ENCODE measurements around the gene PAX4. TPM values are rescaled to one million over a fixed set of nuclear protein-coding genes. Genes with fewer than 3 reads are reported as not detected.

Gene PAX4
- total RNA-seq, 1 experiment from 2014 or later, result not detected

DNA sequence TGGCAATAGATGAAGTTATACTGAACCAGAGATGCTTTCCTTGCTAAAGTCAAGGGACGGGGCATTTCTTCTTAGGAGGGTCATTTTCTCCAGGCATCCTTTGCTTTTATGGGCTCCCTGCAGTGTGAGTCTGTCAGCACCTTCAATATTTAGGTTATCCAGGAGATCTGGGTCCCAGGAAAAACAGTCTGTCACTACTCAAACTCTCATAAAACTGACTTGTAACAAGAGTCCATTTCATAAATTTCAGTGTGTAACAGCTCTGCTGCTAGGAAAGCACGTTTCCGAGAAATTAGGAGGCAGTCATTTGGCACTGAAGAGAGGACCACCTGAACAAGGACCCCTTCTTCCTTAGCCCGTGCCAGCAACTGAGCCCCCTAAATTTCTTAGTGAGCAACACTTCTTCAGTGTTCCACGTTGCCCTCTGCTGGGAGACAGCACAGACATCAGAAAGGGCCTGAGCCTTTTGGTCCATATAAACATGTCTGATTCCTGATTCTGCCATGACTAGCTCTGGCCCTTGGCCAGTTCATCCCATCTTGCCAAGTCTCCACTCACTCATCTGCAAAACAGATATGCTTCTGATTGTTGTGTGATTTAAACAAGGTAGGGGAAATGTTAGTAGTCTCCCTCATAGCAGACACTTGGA, 39.8 kb downstream of the PAX4 start:
- Histone ChIP-seq H2BK5ac (ENCODE audit: insufficient read length, low read length) (no peak overlapping the region), H4K20me1 (ENCODE audit: control insufficient read depth, insufficient read depth, insufficient read length) (no peaks in the 10 kb centered on the region), H2AK5ac (ENCODE audit: insufficient read length, low read length) (no peak overlapping the region), H3K79me2 (ENCODE audit: insufficient read depth, low read length) (no peaks in the 10 kb centered on the region), H3K23ac (ENCODE audit: insufficient read length, low read depth, low read length) (no peak overlapping the region), H3K4ac (ENCODE audit: low read depth, low read length) (no peak overlapping the region), H3K4me1 (ENCODE audit: insufficient read depth, low read length) (no peaks in the 10 kb centered on the region), H2BK12ac (ENCODE audit: insufficient read length, low read depth, low read length) (no peak overlapping the region), H3K14ac (ENCODE audit: insufficient read depth, low read length) (no peak overlapping the region), H3K56ac (ENCODE audit: insufficient read length, low read depth, low read length) (no peak overlapping the region), H3K27ac (ENCODE audit: insufficient read length, low read depth, low read length) (no peak overlapping the region), H3K4me2 (ENCODE audit: insufficient read depth, insufficient read length, low read length) (no peak overlapping the region), H3T11ph (ENCODE audit: low read length) (no peak overlapping the region), H2BK15ac (ENCODE audit: low read depth, low read length) (no peak overlapping the region), H4K5ac (ENCODE audit: insufficient read length, low read depth, low read length) (no peak overlapping the region), H3K18ac (ENCODE audit: insufficient read length, low read depth, low read length) (no peak overlapping the region), H3K9me3 (ENCODE audit: control insufficient read depth, low read depth, low read length) (no peaks in the 10 kb centered on the region), H2BK20ac (ENCODE audit: low read depth, low read length, poor library complexity, severe bottlenecking) (no peak overlapping the region), H3K27me3 (ENCODE audit: insufficient read depth, low read length) (no peaks in the 10 kb centered on the region), H3K79me1 (ENCODE audit: insufficient read depth, low read depth, low read length, poor library complexity, severe bottlenecking) (no peaks in the 10 kb centered on the region), H3K23me2 (ENCODE audit: insufficient read length, low read depth, low read length, poor library complexity, severe bottlenecking) (no peaks in the 10 kb centered on the region), H4K91ac (ENCODE audit: insufficient read length, low read depth, low read length) (no peak overlapping the region), H2AFZ (ENCODE audit: low read length) (no peak overlapping the region), H2BK120ac (ENCODE audit: low read depth, low read length, poor library complexity, severe bottlenecking) (no peak overlapping the region), H4K8ac (replicated peaks; ENCODE audit: insufficient read length, low read depth, low read length) (no peak overlapping the region), H3K9ac (ENCODE audit: extremely low read depth, insufficient read length, low read length) (no peak overlapping the region)
- Mint-ChIP-seq H3K36me3 (ENCODE audit: insufficient read depth in 1 of 3, low read depth in 3 of 3) (peaks cover 8 to 20% (median 17%) of the 10 kb centered on the region in 3 experiments), H3K27me3 (ENCODE audit: low read depth) (no peaks in the 10 kb centered on the region), H3K4me3 (no peak overlapping the region), H3K27ac (no peak overlapping the region), H3K9me3 (no peaks in the 10 kb centered on the region), H3K4me1 (no peaks in the 10 kb centered on the region)
- TF ChIP-seq, protein P1, sequence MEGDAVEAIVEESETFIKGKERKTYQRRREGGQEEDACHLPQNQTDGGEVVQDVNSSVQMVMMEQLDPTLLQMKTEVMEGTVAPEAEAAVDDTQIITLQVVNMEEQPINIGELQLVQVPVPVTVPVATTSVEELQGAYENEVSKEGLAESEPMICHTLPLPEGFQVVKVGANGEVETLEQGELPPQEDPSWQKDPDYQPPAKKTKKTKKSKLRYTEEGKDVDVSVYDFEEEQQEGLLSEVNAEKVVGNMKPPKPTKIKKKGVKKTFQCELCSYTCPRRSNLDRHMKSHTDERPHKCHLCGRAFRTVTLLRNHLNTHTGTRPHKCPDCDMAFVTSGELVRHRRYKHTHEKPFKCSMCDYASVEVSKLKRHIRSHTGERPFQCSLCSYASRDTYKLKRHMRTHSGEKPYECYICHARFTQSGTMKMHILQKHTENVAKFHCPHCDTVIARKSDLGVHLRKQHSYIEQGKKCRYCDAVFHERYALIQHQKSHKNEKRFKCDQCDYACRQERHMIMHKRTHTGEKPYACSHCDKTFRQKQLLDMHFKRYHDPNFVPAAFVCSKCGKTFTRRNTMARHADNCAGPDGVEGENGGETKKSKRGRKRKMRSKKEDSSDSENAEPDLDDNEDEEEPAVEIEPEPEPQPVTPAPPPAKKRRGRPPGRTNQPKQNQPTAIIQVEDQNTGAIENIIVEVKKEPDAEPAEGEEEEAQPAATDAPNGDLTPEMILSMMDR (conservative IDR thresholded peaks at IDR 0.05), result peak; percentile 54
- no CpG with 5 or more reads among the region's 5 CpGs for WGBS (ENCODE audit: extremely low coverage, insufficient read length, low lambda C conversion rate)
- no peak for DNase-seq
